Measurements from ENCODE around the gene AMPD3. TPM values are rescaled to one million over a fixed set of nuclear protein-coding genes. Genes with fewer than 3 reads are reported as not detected.

Gene AMPD3
- total RNA-seq, 1 donor from 2014 or later: 6.8 TPM

DNA sequence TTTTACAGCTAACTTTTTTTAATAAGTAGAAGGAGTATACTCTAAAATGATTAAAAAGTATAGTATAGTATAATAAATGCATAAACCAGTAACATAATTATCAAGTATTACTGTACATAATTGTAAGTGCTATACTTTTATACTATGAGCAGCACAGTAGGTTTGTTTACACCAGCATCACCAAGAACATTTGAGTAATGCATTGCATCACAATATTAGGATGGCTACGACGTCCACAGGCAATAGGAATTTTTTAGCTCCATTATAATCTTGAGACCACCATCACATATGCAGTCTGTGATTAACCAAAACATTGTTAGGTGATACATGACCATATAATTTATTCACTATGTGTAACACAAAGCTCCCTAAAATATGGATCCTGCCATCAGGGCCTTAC lies 65.5 kb downstream of the AMPD3 start:
- no peak overlapping the region for H3K4me3 Mint-ChIP-seq
- no peaks in the 10 kb centered on the region for H3K9me3 Mint-ChIP-seq
- H3K4me1 Mint-ChIP-seq: no peaks in the 10 kb centered on the region
- H3K27ac Mint-ChIP-seq: no peak overlapping the region
- no peak for DNase-seq (ENCODE audit: low spot score in 2 of 2, unreplicated experiment in 2 of 2)
- H3K36me3 Mint-ChIP-seq: peaks cover 23% of the 10 kb centered on the region
- TF ChIP-seq, protein P1, sequence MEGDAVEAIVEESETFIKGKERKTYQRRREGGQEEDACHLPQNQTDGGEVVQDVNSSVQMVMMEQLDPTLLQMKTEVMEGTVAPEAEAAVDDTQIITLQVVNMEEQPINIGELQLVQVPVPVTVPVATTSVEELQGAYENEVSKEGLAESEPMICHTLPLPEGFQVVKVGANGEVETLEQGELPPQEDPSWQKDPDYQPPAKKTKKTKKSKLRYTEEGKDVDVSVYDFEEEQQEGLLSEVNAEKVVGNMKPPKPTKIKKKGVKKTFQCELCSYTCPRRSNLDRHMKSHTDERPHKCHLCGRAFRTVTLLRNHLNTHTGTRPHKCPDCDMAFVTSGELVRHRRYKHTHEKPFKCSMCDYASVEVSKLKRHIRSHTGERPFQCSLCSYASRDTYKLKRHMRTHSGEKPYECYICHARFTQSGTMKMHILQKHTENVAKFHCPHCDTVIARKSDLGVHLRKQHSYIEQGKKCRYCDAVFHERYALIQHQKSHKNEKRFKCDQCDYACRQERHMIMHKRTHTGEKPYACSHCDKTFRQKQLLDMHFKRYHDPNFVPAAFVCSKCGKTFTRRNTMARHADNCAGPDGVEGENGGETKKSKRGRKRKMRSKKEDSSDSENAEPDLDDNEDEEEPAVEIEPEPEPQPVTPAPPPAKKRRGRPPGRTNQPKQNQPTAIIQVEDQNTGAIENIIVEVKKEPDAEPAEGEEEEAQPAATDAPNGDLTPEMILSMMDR (IDR thresholded peaks at IDR 0.05; ENCODE audit: unreplicated experiment): no peak
- no peaks in the 10 kb centered on the region for H3K27me3 Mint-ChIP-seq (ENCODE audit: low read depth)

DNA sequence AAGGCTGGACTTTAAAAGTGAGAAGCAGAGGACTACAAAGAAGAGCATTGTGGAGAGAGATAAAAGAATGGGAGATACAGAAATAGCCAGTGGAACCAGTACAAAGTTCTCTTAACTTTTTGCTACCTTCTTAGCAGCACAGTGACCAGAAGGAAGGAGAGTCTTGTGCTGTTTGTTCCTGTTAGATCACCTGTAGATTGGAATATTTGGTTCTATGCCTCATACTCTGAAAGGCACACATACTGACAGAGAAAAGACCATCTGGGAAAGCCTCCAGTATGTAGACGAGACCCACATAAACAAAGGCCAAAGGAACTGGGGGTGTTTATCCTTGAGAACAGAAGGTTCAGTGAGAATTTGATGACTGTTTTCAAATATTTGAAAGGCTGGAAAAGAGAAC lies 67.2 kb downstream of the AMPD3 start:
- TF ChIP-seq, protein P1 (IDR thresholded peaks at IDR 0.05; ENCODE audit: unreplicated experiment): no peak
- peaks cover under 1% of the 10 kb centered on the region for H3K4me1 Mint-ChIP-seq
- H3K27ac Mint-ChIP-seq: no peak overlapping the region
- no peak overlapping the region for H3K4me3 Mint-ChIP-seq
- DNase-seq (ENCODE audit: low spot score in 2 of 2, unreplicated experiment in 2 of 2): no peak
- H3K36me3 Mint-ChIP-seq: peaks cover 30% of the 10 kb centered on the region
- no peaks in the 10 kb centered on the region for H3K27me3 Mint-ChIP-seq (ENCODE audit: low read depth)
- H3K9me3 Mint-ChIP-seq: no peaks in the 10 kb centered on the region

DNA sequence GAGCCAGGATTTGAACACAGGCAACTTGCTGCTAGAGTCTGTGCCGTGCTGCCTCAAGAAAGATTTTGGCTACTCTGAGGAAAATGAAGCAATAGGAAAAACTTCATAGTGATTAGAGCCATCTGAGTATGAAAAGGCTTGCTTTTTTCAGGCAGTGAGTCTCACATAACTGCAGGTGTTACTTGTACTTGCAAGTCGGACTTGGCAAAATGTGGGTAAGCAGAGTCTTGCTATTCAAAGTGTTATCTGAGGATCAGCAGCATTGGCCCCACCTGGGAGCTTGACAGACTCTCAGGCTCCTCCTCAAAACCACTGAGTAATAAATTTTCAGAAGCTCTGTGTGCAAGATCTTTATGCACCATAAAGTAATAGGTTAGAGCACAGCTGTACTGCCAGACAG lies 67.9 kb downstream of the AMPD3 start:
- TF ChIP-seq, protein P1 (IDR thresholded peaks at IDR 0.05; ENCODE audit: unreplicated experiment): no peak
- no peaks in the 10 kb centered on the region for H3K27me3 Mint-ChIP-seq (ENCODE audit: low read depth)
- H3K4me3 Mint-ChIP-seq: no peak overlapping the region
- peaks cover 31% of the 10 kb centered on the region for H3K36me3 Mint-ChIP-seq
- no peak for DNase-seq (ENCODE audit: low spot score in 2 of 2, unreplicated experiment in 2 of 2)
- H3K4me1 Mint-ChIP-seq: peaks cover 5% of the 10 kb centered on the region
- no peak overlapping the region for H3K27ac Mint-ChIP-seq
- no peaks in the 10 kb centered on the region for H3K9me3 Mint-ChIP-seq

DNA sequence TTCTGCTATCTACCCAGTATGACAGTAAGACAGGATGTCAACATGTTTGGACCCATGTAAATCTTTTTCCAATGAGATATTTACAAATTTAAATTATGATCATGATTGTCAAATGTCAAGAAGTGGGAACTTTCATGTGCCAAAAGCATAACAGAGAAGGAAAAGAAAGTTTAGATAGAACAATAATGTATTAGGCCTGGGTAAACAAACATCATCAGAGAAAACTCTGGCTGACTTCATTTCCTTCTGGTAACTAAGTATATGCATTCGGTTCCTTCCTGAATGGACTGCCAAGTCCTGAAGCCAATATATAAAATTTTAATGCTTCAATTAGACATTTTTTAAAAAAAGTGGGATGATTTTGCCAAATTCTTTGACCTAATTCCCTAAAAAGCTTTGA lies 69.4 kb downstream of the AMPD3 start:
- DNase-seq (ENCODE audit: low spot score in 2 of 2, unreplicated experiment in 2 of 2): no peak
- no peak overlapping the region for H3K4me3 Mint-ChIP-seq
- TF ChIP-seq, protein P1 (IDR thresholded peaks at IDR 0.05; ENCODE audit: unreplicated experiment): no peak
- H3K4me1 Mint-ChIP-seq: peaks cover 5% of the 10 kb centered on the region
- no peak overlapping the region for H3K27ac Mint-ChIP-seq
- H3K27me3 Mint-ChIP-seq (ENCODE audit: low read depth): no peaks in the 10 kb centered on the region
- H3K9me3 Mint-ChIP-seq: no peaks in the 10 kb centered on the region
- H3K36me3 Mint-ChIP-seq: peaks cover 37% of the 10 kb centered on the region

DNA sequence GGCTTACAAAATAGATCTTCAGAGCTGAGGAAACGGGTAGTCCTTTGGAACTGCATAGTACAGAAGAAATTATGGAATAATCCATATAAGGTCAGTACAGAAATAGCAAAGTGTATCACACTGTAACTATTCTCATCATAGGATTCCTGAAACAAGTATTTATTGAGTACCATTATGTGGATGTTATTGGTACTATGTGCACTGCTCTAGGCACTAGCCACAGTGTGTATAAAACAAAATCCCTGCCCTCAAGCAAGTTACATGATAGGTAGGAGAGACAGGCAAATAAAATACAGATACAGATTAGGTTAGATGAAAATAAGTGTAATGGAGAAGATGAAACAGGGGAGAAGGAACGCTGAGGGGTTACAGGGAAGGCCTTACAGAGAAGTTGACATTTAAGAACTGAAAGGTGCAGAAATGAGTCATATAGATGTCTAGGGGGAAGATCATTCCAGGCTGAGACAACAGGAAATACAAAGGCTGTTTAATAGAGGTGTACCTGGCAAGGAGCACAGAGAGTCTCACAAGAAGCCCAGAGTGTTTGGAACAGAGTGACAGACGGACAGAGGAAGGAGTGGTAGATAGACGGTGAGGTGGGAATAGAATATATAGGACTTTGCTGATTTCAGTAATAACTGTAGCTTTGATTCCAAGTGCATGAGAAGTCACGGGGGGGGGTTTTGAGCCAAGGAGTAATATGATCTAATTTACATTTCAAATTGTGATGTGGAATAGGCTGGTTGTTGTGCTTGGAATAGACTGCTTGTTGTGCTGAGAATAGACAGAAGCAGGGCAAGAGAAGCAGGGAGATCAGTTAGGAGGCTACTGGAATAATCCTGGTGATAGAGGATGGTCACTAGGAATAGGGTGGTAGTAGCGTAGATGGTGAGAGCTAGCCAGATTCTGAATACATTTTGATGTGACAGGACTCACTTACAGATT lies 72.2 kb downstream of the AMPD3 start:
- peaks cover 5% of the 10 kb centered on the region for H3K4me1 Mint-ChIP-seq
- peak overlapping the region; percentile 31 for H3K27ac Mint-ChIP-seq
- H3K27me3 Mint-ChIP-seq (ENCODE audit: low read depth): no peaks in the 10 kb centered on the region
- H3K4me3 Mint-ChIP-seq: no peak overlapping the region
- DNase-seq (ENCODE audit: low spot score in 2 of 2, unreplicated experiment in 2 of 2): no peak
- TF ChIP-seq, protein P1 (IDR thresholded peaks at IDR 0.05; ENCODE audit: unreplicated experiment): no peak
- no peaks in the 10 kb centered on the region for H3K9me3 Mint-ChIP-seq
- peaks cover 43% of the 10 kb centered on the region for H3K36me3 Mint-ChIP-seq

All from mesothelial cell of epicardium (in vitro differentiated cells).